PC-3 (cell line): ENCODE results near the gene GSC2.

Source experiments
- EZH2 ChIP-seq: fragments of 300-600 bp; sonication (generic); IDR thresholded peaks from one replicate; pipeline ENCODE4 v1.6.1; 2017; ENCODE audit warnings: antibody characterized with exemption, mild to moderate bottlenecking, low read length; ENCODE audit not compliant: unreplicated experiment
- TF ChIP-seq, protein P1 (sequence below): fragments of 300-600 bp; sonication (generic); conservative IDR thresholded peaks from 2 replicates; pipeline ENCODE4 v1.5.1; 2017; ENCODE audit warnings: antibody characterized with exemption, low read depth, mild to moderate bottlenecking, low read length

DNA sequence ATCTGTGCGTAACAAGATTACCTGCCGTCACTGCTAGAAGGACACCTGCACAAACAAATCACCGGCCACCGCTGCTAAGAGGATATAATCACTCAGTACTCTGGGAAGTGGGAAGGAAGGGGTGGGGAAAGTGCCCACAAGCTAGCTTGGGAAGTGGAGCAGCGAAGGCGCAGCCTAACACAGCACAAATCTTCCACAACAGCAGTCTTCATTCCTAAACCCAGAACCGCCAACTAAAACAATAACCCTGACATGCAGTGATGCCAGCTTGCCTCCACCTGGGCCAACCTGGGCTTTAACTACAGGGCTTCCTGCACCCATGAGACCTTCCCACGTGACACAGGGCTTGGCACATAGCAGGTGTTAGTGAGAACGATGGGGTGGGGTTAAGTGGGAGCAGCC, 33.0 kb downstream of the GSC2 start:
- TF ChIP-seq, protein P1, sequence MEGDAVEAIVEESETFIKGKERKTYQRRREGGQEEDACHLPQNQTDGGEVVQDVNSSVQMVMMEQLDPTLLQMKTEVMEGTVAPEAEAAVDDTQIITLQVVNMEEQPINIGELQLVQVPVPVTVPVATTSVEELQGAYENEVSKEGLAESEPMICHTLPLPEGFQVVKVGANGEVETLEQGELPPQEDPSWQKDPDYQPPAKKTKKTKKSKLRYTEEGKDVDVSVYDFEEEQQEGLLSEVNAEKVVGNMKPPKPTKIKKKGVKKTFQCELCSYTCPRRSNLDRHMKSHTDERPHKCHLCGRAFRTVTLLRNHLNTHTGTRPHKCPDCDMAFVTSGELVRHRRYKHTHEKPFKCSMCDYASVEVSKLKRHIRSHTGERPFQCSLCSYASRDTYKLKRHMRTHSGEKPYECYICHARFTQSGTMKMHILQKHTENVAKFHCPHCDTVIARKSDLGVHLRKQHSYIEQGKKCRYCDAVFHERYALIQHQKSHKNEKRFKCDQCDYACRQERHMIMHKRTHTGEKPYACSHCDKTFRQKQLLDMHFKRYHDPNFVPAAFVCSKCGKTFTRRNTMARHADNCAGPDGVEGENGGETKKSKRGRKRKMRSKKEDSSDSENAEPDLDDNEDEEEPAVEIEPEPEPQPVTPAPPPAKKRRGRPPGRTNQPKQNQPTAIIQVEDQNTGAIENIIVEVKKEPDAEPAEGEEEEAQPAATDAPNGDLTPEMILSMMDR, result no peak
- TF ChIP-seq EZH2, result no peak
